ENCODE results near the gene MMP7.

The MMP7 gene, protein sequence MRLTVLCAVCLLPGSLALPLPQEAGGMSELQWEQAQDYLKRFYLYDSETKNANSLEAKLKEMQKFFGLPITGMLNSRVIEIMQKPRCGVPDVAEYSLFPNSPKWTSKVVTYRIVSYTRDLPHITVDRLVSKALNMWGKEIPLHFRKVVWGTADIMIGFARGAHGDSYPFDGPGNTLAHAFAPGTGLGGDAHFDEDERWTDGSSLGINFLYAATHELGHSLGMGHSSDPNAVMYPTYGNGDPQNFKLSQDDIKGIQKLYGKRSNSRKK

DNA sequence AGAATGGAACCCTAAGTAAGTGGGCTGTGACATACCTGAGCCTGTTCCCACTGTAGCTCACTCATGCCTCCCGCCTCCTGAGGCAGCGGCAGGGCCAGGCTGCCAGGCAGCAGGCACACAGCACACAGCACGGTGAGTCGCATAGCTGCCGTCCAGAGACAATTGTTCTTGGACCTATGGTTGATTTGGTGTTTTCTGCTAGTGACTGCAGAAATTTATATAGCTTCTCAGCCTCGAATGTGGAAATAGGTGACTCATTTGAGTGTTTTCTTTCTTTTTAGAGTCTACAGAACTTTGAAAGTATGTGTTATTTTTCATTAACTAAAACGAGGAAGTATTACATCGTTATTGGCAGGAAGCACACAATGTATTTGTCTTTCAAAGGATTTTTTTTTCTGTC, at the start of gene MMP7:
MMP7 (minus strand) TSS at position 190 of the 400 bp plus-strand sequence; CDS start at position 143, 47 bp downstream.
- no peak for DNase-seq

DNA sequence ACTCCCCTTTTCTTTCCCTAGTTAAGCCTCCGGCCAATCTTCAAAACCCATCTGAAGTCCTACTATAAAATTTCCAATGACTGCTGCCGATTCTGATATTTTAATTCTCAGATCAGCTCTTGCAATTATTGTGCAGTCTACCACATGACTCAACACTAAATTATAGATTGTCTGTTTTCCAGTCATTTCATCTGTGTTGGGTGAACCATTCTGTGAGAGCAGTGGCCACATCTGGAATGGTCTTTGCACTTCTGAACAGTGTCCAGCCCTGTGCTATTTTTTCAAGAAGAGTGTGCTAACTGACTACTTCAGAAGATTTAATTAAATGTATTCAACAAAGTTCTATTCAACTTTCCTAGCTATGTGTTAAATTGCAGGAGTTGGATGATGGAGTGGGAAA, 47.2 kb upstream of the MMP7 start:
- DNase-seq: no peak

DNA sequence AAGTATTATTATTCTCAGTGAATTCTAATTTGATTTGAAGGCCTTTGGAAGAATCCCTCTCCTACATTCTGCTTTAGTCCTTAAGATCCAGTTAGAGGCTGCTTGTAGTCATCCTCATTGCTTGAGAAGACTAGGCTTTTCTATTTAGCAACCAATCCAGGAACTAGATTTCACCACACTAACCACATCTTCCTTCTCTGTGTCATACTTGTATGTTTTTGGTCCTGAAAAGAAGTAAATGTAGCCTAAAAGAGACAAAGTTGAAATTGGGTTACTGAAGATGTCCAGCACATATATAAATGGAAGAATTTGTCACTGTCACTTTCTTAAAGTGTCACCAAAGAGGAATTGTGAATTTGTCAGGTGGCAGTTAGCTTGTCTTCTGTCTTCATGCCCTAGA, 46.6 kb upstream of the MMP7 start:
- DNase-seq: no peak

DNA sequence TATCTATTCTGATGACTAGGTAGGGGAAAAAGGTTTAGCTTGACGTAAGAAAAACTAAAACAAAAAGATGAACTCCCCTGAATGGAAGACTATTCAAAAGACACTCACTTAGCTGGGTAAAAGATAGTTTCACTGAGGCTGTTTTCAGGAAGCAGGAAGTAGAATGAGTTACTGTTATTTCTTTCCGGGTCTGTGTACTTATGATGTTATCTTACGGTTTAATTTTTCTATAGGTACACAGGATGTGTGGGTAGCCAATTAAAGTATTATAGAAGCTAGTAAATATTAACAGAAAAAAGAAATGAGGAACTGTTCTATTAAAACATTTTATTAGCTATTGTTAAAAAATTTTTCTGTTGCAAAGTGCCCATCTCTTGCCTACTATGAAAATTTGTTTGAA, 45.8 kb upstream of the MMP7 start:
- DNase-seq: no peak

DNA sequence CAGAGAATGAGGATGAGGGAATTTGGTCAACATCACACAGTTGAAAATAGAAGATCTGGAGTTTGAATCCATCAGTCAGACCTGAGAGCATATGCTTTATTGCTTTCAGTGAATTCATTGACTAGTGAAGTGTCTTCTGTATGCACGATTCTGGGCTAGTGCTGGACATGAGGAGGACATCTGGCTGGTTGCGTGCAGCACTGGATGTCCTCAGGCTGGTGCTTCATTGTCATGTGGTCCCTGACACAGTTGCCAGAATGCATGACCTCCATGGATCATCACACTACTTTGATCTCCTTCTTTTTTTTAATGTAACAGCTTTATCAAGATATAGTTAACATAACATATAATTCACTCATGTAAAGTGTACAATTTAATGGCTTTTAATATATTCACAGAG, 44.5 kb upstream of the MMP7 start:
- no peak for DNase-seq

DNA sequence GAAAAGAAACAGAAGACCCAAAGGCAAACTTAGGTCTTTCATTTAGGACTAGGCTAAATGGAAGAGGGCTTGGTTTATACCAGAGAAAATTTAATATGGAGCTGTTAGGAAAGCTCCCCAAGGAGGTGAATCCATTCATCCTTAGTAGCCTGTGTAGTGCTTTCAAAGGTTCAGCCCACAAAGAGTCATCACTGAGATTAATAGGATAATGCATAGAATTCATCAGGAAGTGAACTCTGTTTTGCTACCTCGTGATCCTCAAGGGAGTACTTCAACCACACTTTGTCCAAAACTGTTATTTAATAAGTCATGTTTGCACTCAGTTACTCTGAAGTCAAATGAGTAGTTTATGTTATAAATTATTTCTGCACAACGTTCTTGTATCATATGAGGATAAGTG, 43.3 kb upstream of the MMP7 start:
- no peak for DNase-seq

DNA sequence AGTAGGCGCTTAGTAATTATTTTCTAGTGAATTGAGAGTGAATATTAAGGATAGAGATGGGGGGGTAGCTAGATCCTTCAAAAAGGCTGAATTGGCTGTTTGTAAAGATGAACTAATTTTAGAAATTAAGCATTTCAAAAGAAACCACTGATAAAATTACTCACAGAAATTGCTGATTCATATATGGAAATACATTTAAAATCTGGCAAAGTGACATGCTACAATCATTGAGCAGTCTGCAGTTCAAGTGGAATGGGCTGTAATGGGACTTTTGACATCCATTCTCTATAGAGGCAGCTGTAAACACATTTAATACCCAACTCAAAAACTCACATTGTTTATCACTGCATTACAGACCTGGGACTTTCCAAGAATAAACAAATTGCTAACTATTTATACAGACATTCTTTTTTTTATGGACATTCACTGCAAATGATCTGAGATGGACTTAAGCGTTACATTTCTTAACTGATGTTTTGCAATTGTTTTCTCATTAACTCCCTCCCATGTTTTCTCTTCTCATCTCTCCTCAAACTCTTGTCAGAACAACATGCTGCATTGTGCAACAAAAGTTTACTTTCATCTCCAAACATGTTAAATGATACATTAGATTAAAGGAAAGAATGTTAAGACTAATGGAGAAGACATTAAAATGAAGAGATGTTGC, 42.1 kb upstream of the MMP7 start:
- no peak for DNase-seq

DNA sequence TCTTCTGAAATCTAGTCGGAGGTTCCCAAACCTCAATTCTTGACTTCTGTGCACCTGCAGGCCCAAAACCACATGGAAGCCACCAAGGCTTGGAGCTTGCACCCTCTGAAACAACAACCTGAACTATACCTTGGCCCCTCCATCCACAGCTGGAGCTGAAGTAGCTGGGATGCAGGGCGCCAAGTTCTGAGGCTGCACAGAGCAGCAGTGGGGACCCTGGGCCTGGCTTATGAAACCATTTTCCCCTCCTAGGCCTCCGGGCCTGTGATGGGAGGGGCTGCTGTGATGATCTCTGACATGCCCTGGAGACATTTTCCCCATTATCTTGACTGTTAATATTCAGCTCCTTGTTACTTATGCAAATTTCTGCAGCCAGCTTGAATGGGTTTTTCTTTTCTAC, 38.3 kb upstream of the MMP7 start:
- no peak for DNase-seq

DNA sequence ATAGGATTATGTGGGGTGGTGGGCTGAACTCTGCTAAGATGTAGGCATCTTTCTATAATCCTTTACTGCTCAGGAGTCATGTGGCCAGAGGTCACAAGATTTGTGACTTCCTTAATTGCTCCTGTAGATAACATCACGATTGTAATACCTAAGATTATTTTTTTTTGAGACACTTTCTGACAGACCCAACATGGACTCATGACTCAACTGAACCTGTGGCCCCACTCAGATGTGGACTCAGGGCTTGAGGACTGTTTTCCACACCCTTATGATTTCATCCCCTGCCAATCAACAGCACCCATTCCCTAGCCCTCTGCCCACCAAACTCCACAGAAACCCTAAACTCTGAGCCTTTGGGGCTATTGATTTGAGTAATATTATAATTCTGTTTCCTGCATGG, 35.6 kb upstream of the MMP7 start:
- DNase-seq: no peak

DNA sequence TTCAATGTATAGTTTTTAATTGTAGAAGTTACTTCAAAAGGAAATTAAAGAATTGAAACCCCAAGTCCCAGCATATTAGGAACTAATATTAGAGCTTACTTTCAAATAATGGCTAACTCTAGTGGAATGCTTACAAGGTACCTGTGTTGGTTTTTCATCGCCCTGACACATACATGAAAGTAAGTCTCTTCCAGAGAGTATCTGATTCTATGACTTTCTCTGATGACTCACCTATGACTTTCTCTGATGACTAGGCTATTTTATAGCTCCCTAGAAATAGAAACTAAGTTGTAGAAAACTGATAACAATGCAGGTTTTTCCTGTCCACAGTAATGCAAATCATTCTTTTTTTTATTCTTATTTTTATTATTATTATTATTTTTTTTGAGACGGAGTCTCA, 33.6 kb upstream of the MMP7 start:
- no peak for DNase-seq

DNA sequence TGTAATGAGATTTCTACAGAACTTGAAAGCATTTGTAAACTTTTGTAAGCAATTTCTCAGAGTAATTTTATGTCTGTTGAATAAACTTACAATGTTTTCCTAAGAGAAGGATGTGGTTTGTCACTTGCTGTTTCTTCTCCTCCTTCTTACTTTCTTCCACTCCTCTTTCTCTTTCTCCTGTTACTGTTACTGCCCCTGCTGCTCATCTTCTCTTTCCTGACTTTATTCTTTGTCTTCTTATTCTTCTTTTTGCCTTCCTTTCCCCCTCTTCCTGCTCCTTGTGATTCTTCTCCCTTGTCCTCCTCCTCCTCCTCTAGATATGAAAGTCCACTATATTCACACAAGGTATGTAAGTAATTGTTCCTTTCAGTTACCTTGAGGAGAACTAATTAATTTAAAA, 31.1 kb upstream of the MMP7 start:
- no peak for DNase-seq

DNA sequence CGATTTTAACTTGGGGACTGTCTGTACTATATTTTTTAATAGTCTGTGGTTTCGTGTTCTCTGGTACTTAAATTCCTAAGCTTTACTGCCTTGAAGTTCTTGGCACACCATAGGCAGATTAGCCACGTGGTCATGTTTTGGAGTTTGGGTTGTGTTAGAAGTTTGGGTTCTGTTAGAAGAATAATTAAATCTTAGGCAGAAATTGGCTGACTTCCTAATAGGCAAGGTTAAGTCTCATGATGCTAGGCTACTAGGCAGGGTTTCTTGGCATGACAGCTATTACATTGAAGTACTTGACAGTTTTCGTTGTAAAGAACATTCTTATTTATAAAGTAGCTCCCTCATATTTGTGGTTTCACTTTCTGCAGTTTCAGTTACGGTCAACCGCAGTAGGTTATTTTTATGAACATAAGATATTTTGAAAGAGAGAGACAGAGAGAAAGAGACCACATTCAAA, 30.0 kb upstream of the MMP7 start:
- DNase-seq: no peak

DNA sequence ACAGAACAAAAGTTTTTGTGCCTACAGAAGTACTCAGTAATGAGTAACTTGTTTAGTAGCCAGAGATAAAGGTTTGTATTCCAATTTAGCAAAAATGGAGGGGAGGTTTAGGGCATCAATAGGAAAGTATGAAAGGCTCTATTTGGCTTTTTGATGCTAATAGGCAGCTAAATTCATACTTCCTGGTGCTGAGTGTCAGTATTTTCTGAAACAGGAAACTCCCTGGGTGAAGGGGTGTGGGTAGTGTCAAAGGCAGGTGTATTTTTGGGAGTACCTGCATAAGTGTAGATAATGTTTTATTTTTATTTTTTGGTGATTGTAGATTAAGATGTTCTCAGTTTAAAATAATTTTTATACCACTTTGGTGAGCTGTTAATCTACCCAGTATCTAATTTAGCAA, 29.3 kb upstream of the MMP7 start:
- no peak for DNase-seq

DNA sequence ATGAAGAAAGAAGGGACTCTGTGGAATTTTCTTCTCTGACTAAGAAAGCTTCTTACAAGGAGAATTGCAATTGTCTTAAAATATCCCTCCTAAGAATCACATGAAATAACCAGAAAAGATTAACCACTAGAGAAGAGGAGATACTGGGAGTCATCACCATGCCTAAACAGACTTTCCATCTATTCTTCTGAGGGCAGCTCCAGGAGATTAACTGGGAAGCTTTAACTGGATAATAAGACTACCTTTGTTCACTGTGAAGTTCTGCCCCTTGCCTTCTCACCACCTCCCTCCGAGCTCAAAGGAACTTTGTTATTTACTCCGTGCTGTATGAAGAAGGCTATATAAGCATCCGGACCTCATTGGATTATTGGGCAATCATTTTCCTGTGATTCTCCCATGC, 24.5 kb upstream of the MMP7 start:
- DNase-seq: no peak

DNA sequence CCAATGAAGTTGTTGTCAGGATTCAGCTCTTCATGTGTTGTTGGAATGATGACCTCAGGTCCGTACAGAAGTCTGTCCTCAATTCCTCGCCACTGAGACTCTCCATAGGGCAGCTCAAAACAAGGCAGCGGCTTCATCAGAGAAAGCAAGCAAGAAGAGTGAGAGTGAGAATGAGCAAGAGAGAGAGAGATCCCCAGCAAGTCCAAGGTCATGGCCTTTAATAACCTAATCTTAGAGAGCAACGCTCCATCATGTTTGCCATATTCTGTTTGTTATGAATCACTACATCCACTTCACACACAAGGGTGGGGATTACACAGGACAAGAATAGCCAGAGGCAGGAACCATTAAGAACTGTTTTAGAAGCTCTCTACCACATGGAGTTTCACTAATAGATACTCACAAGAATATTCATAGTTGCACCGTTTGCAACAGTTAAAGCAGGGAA, 23.3 kb upstream of the MMP7 start:
- DNase-seq: no peak

DNA sequence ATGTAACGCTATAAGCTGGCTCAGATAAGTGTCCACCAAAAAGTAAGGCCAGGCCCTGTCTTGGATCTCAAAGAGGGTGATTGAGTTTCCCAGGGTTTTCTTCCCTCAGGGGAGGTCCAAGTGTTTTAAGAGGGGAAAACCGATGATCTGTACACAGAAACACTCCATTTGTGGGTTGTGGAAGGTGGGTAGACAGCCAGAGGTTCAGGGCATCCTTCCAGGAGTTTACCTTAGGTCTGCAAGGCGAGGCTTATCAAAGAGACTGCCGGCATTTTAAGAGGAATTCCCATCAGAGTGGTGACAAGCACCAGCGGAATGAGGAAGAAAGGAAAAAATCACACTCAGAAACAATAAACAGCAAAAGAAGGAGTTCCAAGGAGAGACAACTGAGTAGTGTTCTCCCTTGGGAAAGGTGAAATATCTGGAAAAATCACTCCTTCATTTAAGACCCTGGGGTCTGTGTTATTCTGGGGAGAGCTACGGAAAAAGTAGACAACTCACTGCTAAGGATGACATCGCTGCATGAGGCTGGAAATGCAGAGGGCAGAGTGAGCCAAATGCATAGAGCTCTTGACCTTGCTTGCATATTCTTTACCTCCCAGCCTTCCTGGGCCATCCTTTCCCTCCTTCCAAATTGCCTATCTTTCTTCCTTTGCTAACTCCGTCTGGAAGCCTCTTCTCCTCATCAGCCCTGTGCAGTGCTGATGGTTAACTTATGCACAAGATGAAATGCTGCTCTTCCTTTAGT, 22.1 kb upstream of the MMP7 start:
- DNase-seq: no peak

DNA sequence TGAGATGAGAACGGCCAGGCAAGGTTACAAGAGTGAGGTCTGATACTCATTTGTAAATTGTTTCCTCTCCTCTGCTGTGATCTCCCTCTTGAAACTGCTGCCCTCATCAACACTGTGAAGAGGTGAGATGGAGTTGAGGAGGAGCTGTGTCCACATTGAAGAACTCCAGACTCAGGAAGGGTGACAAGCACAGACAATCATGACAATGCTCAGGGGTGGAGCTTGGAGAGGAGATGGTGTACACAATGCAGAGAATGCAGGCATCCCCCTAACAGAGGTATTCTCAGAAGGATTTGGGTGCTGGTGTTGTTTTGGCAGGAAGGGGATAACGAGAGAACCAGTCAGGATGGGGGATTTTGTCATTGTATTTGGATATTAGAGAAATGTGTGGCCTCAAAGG, 21.5 kb upstream of the MMP7 start:
- DNase-seq: no peak

DNA sequence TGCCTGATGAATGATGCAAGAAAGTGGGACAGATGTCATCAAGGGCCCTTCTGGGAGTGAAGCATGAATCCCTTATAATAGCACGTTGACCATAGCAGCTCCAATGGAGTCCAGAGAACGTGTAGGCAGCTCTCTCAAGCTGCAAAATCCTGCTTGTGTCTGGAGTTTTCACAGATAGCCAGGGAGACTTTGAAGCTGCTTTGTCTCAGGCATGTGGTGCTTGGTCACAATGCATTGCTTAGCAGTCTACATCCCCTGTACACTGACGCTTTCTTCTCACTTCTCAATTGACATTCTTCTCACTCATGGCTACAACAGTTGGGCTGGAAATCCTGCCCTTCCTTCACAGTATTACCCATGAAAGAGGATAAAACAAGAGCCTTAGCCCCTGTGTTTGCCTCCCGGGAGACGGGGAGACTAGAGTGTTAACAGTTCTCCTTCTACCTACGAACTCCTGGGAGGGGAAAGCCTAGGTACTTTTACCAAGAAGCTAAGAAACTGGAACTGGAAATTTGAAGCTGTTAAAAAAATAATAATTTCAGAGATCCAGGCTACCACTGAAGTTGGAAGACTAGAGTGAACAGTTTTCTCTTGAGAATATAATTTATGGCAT, 20.7 kb upstream of the MMP7 start:
- no peak for DNase-seq

DNA sequence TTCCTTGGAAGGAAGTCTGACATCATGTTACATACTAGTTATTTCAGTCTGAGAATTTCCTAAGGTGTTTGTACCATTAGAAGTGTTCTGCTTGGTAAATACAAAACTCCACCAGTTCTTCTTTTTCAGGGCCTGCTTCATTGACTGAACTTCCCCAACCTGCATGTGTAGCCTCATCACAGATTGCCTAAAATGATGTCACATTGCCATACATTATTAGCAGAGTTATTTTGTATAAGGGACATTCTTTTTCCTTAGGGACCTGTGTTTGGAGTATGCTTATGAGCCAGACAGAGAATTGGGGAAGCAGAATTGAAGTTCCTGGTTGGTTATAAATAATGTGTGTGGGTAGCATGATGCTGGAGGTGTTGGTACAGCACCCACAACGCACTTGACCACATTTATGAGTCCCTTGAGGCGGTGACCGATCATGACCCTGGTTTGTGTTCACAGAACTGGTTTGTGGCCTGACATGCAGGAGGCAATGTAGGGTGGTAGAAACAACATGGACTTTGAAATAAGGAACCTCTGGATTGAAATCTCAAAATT, 16.4 kb upstream of the MMP7 start:
- DNase-seq: no peak

DNA sequence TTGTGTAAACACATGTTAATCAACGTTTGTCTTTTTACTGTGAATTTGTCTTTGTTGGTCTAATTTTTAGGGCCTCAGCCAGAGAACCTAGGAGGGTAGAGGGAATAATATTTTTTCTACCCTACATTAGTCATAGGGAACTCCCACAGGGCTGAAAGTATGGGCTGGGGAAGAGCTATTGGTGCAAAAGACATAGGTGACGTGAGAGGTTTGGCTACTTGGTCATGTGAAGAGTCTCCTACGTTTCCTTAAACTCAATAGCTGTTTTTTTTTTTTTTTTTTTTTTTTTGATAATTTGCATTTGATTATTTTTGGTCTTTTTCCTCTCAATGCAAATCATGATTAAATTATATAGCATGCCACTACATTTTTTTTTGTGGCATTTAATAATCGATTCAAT, 15.9 kb upstream of the MMP7 start:
- no peak for DNase-seq

DNA sequence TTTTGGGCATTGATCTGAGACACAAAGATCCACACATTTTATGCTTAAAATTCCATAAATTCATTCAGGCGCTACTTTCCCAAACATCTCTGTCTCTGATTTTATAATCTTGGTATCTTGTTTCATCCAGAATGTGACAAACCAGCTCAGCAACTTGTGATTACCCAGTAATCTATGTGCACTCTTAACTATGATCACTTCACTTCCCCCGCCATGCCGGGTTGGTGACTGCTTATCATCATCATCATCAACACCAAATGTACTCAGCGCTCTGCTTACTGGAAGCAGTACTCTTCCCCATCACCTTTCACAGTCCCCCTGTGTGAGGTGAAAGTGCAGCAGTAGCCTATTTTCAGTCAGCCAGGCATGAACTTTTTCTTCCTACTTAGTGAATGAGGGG, 15.2 kb upstream of the MMP7 start:
- no peak for DNase-seq

DNA sequence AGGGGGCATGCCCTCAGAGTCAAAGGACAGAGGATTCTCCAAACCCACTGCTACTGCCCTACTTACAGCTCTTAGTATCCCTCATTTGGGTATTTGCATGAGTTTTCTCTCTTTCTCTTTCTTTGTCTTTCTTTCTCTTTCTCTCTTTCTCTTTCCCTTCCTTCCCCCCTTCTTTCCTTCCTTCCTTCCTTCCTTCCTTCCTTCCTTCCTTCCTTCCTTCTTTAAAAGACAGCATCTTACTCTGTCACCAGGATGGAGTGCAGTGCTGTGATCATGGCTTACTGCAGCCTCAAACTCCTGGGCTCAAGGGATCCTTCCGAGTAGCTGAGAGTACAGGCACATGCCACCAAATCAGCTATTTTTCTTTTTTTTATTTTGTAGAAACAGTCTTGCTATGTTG, 14.0 kb upstream of the MMP7 start:
- no peak for DNase-seq

DNA sequence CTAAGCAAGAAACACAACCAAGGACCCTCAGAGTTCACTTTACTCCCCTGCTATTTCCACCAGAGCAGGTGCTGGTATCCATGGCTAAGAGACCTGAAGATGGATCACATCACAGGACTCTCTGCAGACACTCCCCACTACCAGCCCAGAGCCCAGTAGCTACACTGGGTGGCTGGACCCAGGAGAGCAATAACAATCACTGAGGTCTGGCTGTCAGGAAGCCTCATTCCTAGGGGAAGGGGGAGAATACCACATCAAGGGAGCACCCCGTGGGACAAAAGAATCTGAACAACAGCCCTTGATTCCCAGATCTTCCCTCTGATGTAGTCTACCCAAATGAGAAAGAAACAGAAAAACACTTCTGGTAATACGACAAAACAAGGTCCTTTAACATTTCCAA, 9.0 kb upstream of the MMP7 start:
- DNase-seq: no peak
